Stomach (tissue), 9 donors: ENCODE data around the gene TAS2R41. TPM values are rescaled to one million over a fixed set of nuclear protein-coding genes. Genes with fewer than 3 reads are reported as not detected.

Source experiments
- DNase-seq, 2 donors: peaks; one replicate each; pipeline versions ENCODE4 v3.0.0 to v3.0.0-alpha.2; 2013 to 2019
- H3K27ac ChIP-seq, 5 donors: fragments of 200-600 bp in 4 of 5; sonication (generic) in 4 of 5; one replicate each; pipeline ENCODE4 v1.5.1; 2013 to 2019; ENCODE audit warnings: mild to moderate bottlenecking in 1 of 5, moderate library complexity in 1 of 5
- H3K27me3 ChIP-seq, 3 donors: fragments of 200-600 bp; sonication (generic); one replicate each; pipeline ENCODE4 v1.5.1; 2017 to 2019; ENCODE audit warnings: mixed run types in 1 of 3
- H3K36me3 ChIP-seq, 4 donors: fragments of 200-600 bp; sonication (generic); 1 replicate in 3 of 4; 2 replicates in 1 of 4; pipeline ENCODE4 v1.5.1; 2016 to 2019
- H3K4me1 ChIP-seq, 4 donors: fragments of 200-600 bp; sonication (generic); one replicate each; pipeline ENCODE4 v1.5.1; 2016 to 2019
- H3K4me3 ChIP-seq, 4 donors: fragments of 200-600 bp; sonication (generic) in 3 of 4; one replicate each; pipeline ENCODE4 v1.5.1; 2016 to 2019; ENCODE audit warnings: mild to moderate bottlenecking in 1 of 4
- H3K9me3 ChIP-seq, 4 donors: fragments of 200-600 bp; sonication (generic); one replicate each; pipeline ENCODE4 v1.5.1; 2016 to 2019
- CTCF ChIP-seq, 7 experiments: fragments of 450-650 bp in 4 of 7; fragments of 200-600 bp in 3 of 7; sonication (generic) in 3 of 7; IDR thresholded peaks; one replicate each; pipeline ENCODE4 v1.5.1; 2016 to 2019; ENCODE audit warnings: antibody characterized with exemption in 7 of 7, control low read depth in 2 of 7, mild to moderate bottlenecking in 1 of 7
- EP300 ChIP-seq: sonication (generic); formaldehyde crosslinking; IDR thresholded peaks from one replicate; pipeline ENCODE4 v1.6.1; 2017; ENCODE audit warnings: antibody characterized with exemption
- POLR2A ChIP-seq, 4 donors: fragments of 450-650 bp; IDR thresholded peaks; one replicate each; pipeline ENCODE4 v1.6.1; 2016; ENCODE audit warnings: antibody characterized with exemption in 4 of 4, control low read depth in 2 of 4, mild to moderate bottlenecking in 1 of 4, moderate library complexity in 1 of 4
- POLR2AphosphoS5 ChIP-seq, 3 donors: sonication (generic); formaldehyde crosslinking; IDR thresholded peaks; one replicate each; pipeline ENCODE4 v1.6.1; 2016; ENCODE audit warnings: antibody characterized with exemption in 3 of 3
- WGBS, 5 donors: extraction: QIAGEN DNeasy Blood & Tissue Kit in 3 of 5; methylation state at CpG; one replicate each; pipeline versions ENCODE4 v1.1.5 to v1.1.7; 2013 to 2018; 5-methylcytosine and 5-hydroxymethylcytosine counted together
- intact Hi-C: fragments of 100-400 bp; cut with DNase I; formaldehyde crosslinking; loops from one replicate; pipeline ENCODE4 v1.15.1; 2023; ENCODE audit warnings: low total_unique reads
- polyA plus RNA-seq, 3 donors: library from polyadenylated mRNA; stranded (reverse); fragments of 200-250 nt; gene quantifications; one replicate each; pipeline ENCODE4 v1.2.3, GENCODE V29; 2013
- total RNA-seq, 5 donors: library from RNA; depleted of rRNA; stranded (reverse); fragments of >200 nt; gene quantifications; one replicate each; pipeline versions ENCODE4 v1.1.0 to v1.2.3, GENCODE V29; 2014 to 2016
- donor health status: healthy with polysubstance abuse.
- donor health status: Bipolar disorder and iron deficiency.
- donor health status: healthy.

The TAS2R41 gene
- total and polyA plus RNA-seq, 8 donors, result 1.5 TPM; not detected in 7

- intact Hi-C loops, result no loop called here
- TF ChIP-seq CTCF (IDR thresholded peaks at IDR 0.05) (no peak), POLR2A (IDR thresholded peaks at IDR 0.05) (no peak), POLR2AphosphoS5 (IDR thresholded peaks at IDR 0.05) (no peak), EP300 (no peak)
- H3K36me3 ChIP-seq, result no peaks in the 10 kb centered on the region
- no peaks in the 10 kb centered on the region for H3K27me3 ChIP-seq
- H3K27ac ChIP-seq, result no peak overlapping the region
- H3K4me3 ChIP-seq, result no peak overlapping the region
- DNase-seq, result no peak
- no peaks in the 10 kb centered on the region for H3K9me3 ChIP-seq
- H3K4me1 ChIP-seq, result peaks cover 0 to 5% (median 0%) of the 10 kb centered on the region in 4 donors
These were observed 18.2 kb downstream of the TAS2R41 start for GRCh38 chr7:143495851-143496250.

- intact Hi-C loops, result no loop called here
- H3K27ac ChIP-seq, result no peak overlapping the region
- WGBS, 5 donors, result 66 to 86% (median 81%) methylated on average over 3 of the region's 3 CpGs
- no peak for DNase-seq
- H3K4me1 ChIP-seq, result peaks cover 0 to 5% (median 0%) of the 10 kb centered on the region in 4 donors
- no peak overlapping the region for H3K4me3 ChIP-seq
- H3K36me3 ChIP-seq, result no peaks in the 10 kb centered on the region
- no peaks in the 10 kb centered on the region for H3K9me3 ChIP-seq
- no peaks in the 10 kb centered on the region for H3K27me3 ChIP-seq
- TF ChIP-seq POLR2A (IDR thresholded peaks at IDR 0.05) (no peak), EP300 (no peak), POLR2AphosphoS5 (IDR thresholded peaks at IDR 0.05) (no peak), CTCF (IDR thresholded peaks at IDR 0.05) (no peak)
These were observed 18.6 kb downstream of the TAS2R41 start for GRCh38 chr7:143496263-143496662.

GRCh38 chr7:143497008-143497795, 19.5 kb downstream of the TAS2R41 start:
- 67 to 76% (median 72%) methylated on average over 3 to 4 of the region's 4 CpGs for WGBS, 5 donors
- Histone ChIP-seq H3K4me1 (no peaks in the 10 kb centered on the region), H3K27me3 (no peaks in the 10 kb centered on the region), H3K4me3 (no peak overlapping the region), H3K9me3 (no peaks in the 10 kb centered on the region), H3K27ac (no peak overlapping the region), H3K36me3 (no peaks in the 10 kb centered on the region)
- intact Hi-C loops, result no loop called here
- DNase-seq, result no peak
- TF ChIP-seq POLR2A (IDR thresholded peaks at IDR 0.05) (no peak), EP300 (no peak), POLR2AphosphoS5 (IDR thresholded peaks at IDR 0.05) (no peak), CTCF (IDR thresholded peaks at IDR 0.05) (no peak)

GRCh38 chr7:143499246-143499645, 21.6 kb downstream of the TAS2R41 start:
- H3K4me3 ChIP-seq, result no peak overlapping the region
- TF ChIP-seq POLR2A (IDR thresholded peaks at IDR 0.05), result no peak
- TF ChIP-seq CTCF (IDR thresholded peaks at IDR 0.05), result no peak
- no peak for TF ChIP-seq EP300
- no peak for TF ChIP-seq POLR2AphosphoS5 (IDR thresholded peaks at IDR 0.05)
- WGBS, 5 donors, result 12 to 19% (median 16%) methylated on average over 2 of the region's 2 CpGs
- H3K36me3 ChIP-seq, result no peaks in the 10 kb centered on the region
- H3K9me3 ChIP-seq, result no peaks in the 10 kb centered on the region
- no peaks in the 10 kb centered on the region for H3K4me1 ChIP-seq
- peak in 1 of 2 donors; percentile 64 for DNase-seq
- no peaks in the 10 kb centered on the region for H3K27me3 ChIP-seq
- H3K27ac ChIP-seq, result peak overlapping the region in 3 of 5 donors; percentile 16 to 47 (median 25)
- intact Hi-C loops, result no loop called here
